Transverse colon (tissue), 4 donors: ENCODE measurements around the gene RPL34.

Experiments used
- EP300 ChIP-seq: sonication (generic); formaldehyde crosslinking; IDR thresholded peaks from one replicate; pipeline ENCODE4 v1.6.1; 2017; ENCODE audit warnings: antibody characterized with exemption, low read depth
- POLR2A ChIP-seq: fragments of 450-650 bp; IDR thresholded peaks from one replicate; pipeline ENCODE4 v1.6.1; 2016; ENCODE audit warnings: antibody characterized with exemption, mild to moderate bottlenecking, moderate library complexity
- POLR2AphosphoS5 ChIP-seq, 3 donors: sonication (generic); formaldehyde crosslinking; IDR thresholded peaks; one replicate each; pipeline ENCODE4 v1.6.1; 2016; ENCODE audit warnings: antibody characterized with exemption in 3 of 3
- TF ChIP-seq, protein P1 (sequence below), 5 experiments: fragments of 200-600 bp in 3 of 5; fragments of 450-650 bp in 2 of 5; sonication (generic) in 3 of 5; IDR thresholded peaks; 1 replicate in 2 of 5; 2 replicates in 3 of 5; pipeline ENCODE4 v1.5.1; 2016 to 2017; ENCODE audit warnings: antibody characterized with exemption in 5 of 5, inconsistent platforms in 3 of 5, mild to moderate bottlenecking in 2 of 5, moderate library complexity in 1 of 5

DNA sequence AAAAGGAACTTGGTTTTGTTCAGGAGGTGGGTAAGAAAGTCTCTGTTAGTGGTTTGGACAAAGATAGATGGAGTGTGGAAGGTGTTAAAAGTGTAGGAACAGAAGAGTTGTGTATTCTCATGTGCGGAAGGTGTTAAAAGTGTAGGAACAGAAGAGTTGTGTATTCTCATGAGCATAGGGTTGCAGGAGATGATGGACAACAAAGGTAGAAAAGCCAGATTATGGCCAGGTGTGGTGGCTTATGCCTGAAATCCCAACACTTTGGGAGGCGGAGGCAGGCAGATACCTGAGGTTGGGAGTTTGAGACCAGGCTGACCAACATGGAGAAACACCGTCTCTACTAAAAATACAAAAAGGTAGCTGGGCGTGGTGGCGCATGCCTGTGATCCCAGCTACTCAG lies 2.5 kb downstream of the RPL34 start:
- TF ChIP-seq, protein P1, sequence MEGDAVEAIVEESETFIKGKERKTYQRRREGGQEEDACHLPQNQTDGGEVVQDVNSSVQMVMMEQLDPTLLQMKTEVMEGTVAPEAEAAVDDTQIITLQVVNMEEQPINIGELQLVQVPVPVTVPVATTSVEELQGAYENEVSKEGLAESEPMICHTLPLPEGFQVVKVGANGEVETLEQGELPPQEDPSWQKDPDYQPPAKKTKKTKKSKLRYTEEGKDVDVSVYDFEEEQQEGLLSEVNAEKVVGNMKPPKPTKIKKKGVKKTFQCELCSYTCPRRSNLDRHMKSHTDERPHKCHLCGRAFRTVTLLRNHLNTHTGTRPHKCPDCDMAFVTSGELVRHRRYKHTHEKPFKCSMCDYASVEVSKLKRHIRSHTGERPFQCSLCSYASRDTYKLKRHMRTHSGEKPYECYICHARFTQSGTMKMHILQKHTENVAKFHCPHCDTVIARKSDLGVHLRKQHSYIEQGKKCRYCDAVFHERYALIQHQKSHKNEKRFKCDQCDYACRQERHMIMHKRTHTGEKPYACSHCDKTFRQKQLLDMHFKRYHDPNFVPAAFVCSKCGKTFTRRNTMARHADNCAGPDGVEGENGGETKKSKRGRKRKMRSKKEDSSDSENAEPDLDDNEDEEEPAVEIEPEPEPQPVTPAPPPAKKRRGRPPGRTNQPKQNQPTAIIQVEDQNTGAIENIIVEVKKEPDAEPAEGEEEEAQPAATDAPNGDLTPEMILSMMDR (IDR thresholded peaks at IDR 0.05): no peak
- TF ChIP-seq POLR2A: no peak
- TF ChIP-seq POLR2AphosphoS5 (IDR thresholded peaks at IDR 0.05): no peak
- no peak for TF ChIP-seq EP300
